ENCODE data around the gene CHD1L. TPM values are rescaled to one million over a fixed set of nuclear protein-coding genes. Genes with fewer than 3 reads are reported as not detected.

The CHD1L gene
- total RNA-seq, 1 experiment from 2014 or later, result 64.2 TPM

DNA sequence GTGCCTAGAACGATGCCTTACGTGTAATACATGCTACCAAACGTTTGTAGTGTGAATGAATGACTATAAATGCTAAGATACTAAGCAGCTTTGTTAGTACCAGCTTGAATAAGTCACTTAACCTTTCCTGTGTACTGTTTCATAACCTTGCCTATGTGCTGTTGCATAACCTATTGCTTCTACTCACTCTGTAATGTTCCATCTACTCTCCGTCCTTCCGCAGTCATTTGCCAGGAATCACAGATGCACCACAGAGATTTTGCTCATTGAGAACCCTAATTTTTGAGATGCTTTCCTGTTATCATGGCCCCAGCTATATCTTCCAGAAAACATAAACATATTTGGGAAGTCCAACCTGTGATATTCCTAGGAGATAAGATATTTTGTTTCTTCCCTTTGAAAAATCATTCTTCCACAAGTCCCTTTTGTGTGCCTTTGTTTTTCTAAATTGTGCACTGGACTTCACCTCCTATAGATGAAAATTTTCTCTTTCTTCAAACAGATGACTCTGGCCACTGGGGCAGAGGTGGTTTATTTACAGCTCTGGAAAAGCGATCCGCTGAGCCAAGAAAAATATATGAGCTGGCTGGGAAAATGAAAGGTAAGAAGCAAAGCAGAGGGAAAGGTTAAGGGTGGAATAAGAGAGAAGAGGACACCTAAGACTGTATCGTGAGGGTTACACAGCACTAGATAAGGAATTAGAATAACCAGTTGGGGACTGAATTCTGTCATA lies 44.8 kb downstream of the CHD1L start:
- H2AFZ ChIP-seq (ENCODE audit: low read length), result no peak overlapping the region
- H2BK5ac ChIP-seq (ENCODE audit: insufficient read length, low read length), result no peak overlapping the region
- H4K8ac ChIP-seq (replicated peaks; ENCODE audit: insufficient read length, low read depth, low read length), result no peak overlapping the region
- H3K27me3 ChIP-seq (ENCODE audit: insufficient read depth, low read length), result no peaks in the 10 kb centered on the region
- TF ChIP-seq, protein P1, sequence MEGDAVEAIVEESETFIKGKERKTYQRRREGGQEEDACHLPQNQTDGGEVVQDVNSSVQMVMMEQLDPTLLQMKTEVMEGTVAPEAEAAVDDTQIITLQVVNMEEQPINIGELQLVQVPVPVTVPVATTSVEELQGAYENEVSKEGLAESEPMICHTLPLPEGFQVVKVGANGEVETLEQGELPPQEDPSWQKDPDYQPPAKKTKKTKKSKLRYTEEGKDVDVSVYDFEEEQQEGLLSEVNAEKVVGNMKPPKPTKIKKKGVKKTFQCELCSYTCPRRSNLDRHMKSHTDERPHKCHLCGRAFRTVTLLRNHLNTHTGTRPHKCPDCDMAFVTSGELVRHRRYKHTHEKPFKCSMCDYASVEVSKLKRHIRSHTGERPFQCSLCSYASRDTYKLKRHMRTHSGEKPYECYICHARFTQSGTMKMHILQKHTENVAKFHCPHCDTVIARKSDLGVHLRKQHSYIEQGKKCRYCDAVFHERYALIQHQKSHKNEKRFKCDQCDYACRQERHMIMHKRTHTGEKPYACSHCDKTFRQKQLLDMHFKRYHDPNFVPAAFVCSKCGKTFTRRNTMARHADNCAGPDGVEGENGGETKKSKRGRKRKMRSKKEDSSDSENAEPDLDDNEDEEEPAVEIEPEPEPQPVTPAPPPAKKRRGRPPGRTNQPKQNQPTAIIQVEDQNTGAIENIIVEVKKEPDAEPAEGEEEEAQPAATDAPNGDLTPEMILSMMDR (conservative IDR thresholded peaks at IDR 0.05), result no peak
- H4K5ac ChIP-seq (ENCODE audit: insufficient read length, low read depth, low read length), result no peak overlapping the region
- H3K27ac ChIP-seq (ENCODE audit: insufficient read length, low read depth, low read length), result no peak overlapping the region
- no peak overlapping the region for H2BK12ac ChIP-seq (ENCODE audit: insufficient read length, low read depth, low read length)
- H2AK5ac ChIP-seq (ENCODE audit: insufficient read length, low read length), result no peak overlapping the region
- Mint-ChIP-seq H3K4me3 (no peak overlapping the region), H3K27ac (no peak overlapping the region), H3K9me3 (no peaks in the 10 kb centered on the region), H3K36me3 (ENCODE audit: insufficient read depth in 1 of 3, low read depth in 3 of 3) (peaks cover 70 to 92% (median 89%) of the 10 kb centered on the region in 3 experiments), H3K27me3 (ENCODE audit: low read depth) (no peaks in the 10 kb centered on the region), H3K4me1 (peaks cover 2 to 3% of the 10 kb centered on the region in 2 experiments; a peak in 3 of 4 replicates)
- H3K23me2 ChIP-seq (ENCODE audit: insufficient read length, low read depth, low read length, poor library complexity, severe bottlenecking), result no peaks in the 10 kb centered on the region
- no peaks in the 10 kb centered on the region for H3K79me1 ChIP-seq (ENCODE audit: insufficient read depth, low read depth, low read length, poor library complexity, severe bottlenecking)
- H3K14ac ChIP-seq (ENCODE audit: insufficient read depth, low read length), result no peak overlapping the region
- H2BK20ac ChIP-seq (ENCODE audit: low read depth, low read length, poor library complexity, severe bottlenecking), result no peak overlapping the region
- no peaks in the 10 kb centered on the region for H3K79me2 ChIP-seq (ENCODE audit: insufficient read depth, low read length)
- no peak overlapping the region for H3K23ac ChIP-seq (ENCODE audit: insufficient read length, low read depth, low read length)
- no peak overlapping the region for H4K91ac ChIP-seq (ENCODE audit: insufficient read length, low read depth, low read length)
- H3K4ac ChIP-seq (ENCODE audit: low read depth, low read length), result no peak overlapping the region
- H4K20me1 ChIP-seq (ENCODE audit: control insufficient read depth, insufficient read depth, insufficient read length), result no peaks in the 10 kb centered on the region
- H3K4me2 ChIP-seq (ENCODE audit: insufficient read depth, insufficient read length, low read length), result no peak overlapping the region
- H3K4me1 ChIP-seq (ENCODE audit: insufficient read depth, low read length), result no peaks in the 10 kb centered on the region
- H3K9ac ChIP-seq (ENCODE audit: extremely low read depth, insufficient read length, low read length), result no peak overlapping the region
- H3T11ph ChIP-seq (ENCODE audit: low read length), result no peak overlapping the region
- no peak overlapping the region for H3K56ac ChIP-seq (ENCODE audit: insufficient read length, low read depth, low read length)
- no peak overlapping the region for H2BK15ac ChIP-seq (ENCODE audit: low read depth, low read length)
- no peak overlapping the region for H3K18ac ChIP-seq (ENCODE audit: insufficient read length, low read depth, low read length)
- no CpG with 5 or more reads among the region's 8 CpGs for WGBS (ENCODE audit: extremely low coverage, insufficient read length, low lambda C conversion rate)
- H2BK120ac ChIP-seq (ENCODE audit: low read depth, low read length, poor library complexity, severe bottlenecking), result no peak overlapping the region
- H3K9me3 ChIP-seq (ENCODE audit: control insufficient read depth, low read depth, low read length), result no peaks in the 10 kb centered on the region
- DNase-seq, result no peak
